ENCODE measurements around the gene ALDOB. TPM values are rescaled to one million over a fixed set of nuclear protein-coding genes. Genes with fewer than 3 reads are reported as not detected.

The ALDOB gene
- total RNA-seq, 1 donor from 2014 or later = 0.20 TPM

DNA sequence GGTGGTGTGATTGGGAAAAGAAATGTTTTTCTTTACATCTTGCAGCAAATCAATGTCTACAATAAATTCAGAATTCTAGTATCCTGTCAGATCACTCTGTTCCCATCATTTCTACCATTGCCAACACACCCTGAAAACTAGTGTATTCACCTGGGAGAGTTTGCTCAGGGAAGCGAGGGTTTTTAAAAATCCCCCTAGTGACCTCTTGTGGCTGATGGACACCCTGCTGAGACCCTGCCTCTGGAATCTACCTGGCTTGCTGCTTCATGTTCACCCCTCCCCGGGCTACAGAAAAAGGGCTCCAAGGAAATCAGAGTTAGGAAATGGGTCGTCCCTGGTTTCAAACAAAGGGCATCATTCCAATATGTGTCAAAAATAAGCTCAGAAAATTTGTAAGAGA lies 21.4 kb upstream of the ALDOB start:
- DNase-seq (ENCODE audit: low read depth in 2 of 2) = no peak

DNA sequence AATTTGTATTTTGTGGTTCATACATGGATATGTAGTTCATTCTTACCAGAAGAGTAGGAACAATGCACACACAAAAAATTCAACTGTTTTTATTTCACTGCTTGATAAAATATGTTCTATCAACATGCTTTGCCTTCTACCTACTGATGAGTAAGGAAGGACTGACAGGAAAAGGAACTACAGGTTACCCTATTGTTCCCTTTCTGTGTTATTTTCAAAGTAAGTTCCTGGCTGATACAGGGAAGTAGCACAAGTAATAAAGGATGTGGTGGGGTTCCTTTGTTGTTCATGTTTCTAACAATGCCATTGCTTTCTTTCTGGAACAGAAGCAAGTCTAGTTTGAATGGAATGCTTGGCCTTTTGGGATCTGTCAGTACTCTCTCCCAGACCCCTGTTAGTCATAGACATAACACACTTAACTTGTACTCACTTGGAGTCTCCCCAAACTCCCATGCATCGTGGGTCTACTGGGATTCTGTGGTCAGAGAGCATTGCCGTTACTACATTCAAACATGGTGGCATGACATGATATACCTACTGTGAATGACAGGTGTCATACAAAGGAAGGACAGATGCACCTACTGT lies 20.2 kb upstream of the ALDOB start:
- peak in 1 of 2 donors; percentile 81 for DNase-seq (ENCODE audit: low read depth in 2 of 2)

DNA sequence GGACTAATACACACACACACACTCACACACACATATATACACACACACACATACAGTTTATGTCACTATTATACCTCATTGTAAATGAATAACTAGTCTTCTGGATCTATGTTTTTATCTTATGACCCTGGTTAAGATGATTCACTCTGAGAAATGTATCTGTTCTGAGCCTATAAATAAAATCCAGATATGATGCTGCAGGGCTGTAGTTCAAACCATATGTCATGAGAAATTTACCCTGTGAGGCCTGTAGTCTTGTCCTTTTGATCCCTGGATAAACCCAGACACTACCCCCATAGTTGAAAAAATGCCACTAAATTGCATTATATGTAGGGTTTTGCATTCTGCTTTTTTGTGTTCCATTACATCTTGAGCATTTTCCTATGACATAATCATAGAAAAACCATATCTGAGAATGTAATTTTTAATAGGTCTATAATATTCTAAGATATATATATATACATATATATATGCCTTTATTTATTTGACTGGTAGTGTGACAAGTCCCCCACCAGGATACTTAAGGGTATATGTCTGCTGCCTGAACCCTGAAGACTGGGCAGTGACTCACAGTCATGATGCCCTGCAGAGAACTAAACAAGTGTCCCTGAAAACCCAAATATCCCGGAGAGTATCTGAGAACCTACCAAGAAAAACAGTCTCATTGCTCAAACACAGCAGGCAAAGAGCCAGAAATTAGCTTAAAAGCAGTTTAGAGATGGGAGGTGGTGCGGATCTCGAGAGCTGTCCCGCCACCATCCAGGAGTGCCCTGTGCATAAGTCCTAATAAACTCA lies 18.4 kb upstream of the ALDOB start:
- DNase-seq (ENCODE audit: low read depth in 2 of 2) = no peak

DNA sequence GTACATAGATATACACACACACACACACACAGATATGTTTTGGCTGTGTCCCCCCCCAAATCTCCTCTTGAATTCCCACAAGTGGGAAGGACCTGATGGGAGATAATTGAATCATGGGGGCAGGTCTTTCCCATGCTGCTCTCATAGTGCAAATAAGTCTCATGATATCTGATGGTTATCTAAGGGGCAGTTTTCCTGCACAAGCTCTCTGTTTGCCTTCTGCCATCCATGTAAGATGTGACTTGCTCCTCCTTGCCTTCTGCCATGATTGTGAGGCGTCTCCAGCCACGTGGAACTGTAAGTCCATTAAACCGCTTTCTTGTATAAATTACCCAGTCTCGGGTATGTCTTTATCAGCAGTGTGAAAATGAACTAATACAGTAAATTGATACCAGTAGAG lies 15.9 kb upstream of the ALDOB start:
- DNase-seq (ENCODE audit: low read depth in 2 of 2) = no peak

DNA sequence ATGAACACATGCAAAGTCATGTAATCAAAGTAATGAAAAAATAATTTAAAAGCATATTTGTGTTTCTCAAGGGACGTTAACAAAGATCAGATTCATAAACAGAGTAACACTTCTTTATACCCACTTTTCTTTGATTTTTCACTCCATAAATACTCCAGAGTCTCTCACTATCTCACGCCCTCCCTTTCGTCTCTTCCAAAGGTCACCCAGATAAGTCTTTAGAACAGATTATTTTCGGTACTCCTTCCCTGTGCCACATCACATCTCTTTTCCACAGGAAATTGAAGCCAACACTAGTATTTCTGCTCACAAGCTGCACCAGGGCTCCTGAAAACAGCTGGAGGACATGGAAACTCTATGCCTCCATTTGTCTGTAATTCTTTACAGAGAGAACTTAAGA lies 15.4 kb upstream of the ALDOB start:
- DNase-seq (ENCODE audit: low read depth in 2 of 2) = no peak

DNA sequence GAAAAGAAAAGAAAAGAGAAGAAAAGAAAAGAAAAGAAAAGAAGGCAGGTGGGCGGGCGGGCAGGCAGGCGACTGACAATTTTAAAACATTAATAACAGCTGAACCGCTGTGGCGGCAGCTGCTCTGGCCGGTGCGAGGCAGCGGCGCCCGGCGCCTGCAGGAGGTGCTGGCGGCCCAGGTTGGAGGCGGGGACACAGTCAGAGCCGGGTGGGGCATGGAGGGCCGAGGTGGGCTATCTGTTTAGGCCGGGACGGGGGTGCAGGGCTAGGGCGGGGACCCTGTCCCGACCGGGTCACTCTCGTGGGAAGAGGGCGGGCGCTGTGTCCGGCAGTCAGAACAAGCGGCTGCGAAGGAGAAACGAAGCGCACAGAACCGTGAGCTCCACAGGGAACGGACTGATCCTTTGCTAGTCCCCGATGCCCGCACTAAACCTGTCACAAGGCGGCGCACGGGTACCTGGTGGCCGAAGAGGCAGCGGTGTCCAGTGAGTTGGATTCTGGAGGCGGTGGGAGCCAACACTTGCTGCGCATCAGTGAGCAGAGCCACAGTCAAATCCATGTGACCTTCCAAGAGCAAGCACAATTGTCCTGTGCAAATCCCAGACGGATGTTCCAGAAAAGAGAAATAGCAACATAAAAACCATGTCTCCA lies 13.6 kb upstream of the ALDOB start:
- DNase-seq (ENCODE audit: low read depth in 2 of 2) = peak; percentile 52 to 88

DNA sequence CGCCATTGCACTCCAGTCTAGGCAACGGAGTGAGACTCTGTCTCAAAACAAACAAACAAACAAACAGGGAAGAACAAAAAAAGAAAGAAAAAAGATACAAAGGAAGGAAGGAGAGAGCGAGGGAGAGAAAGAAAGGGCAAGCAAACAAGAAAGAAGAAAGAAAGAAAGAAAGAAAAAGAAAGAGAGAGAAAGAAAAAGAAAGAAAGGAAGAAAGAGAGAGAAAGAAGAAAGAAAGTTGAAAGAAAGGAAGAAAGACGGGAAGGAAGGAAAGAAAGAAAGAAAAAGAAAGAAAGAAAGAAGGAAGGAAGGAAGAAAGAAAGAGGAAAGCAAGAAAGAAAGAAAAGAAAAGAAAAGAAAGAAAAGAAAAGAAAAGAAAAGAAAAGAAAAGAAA lies 13.1 kb upstream of the ALDOB start:
- no peak for DNase-seq (ENCODE audit: low read depth in 2 of 2)

DNA sequence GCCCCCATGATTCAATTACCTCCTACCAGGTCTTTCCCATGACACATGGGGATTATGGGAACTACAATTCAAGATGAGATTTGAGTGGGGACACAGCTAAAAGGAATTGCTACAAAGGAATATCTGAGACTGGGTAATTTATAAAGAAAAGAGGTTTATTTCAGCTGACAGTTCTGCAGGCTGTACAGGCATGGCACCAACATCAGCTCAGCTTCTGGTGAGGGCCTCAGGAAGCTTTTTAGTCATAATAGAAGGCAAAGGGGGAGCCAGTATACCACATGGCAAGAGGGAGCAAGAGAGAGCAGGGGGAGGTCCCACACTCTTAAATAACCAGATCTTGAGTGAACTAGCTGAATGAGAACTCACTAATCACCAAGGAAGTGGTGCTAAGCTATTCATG lies 11.2 kb upstream of the ALDOB start:
- DNase-seq (ENCODE audit: low read depth in 2 of 2) = no peak

DNA sequence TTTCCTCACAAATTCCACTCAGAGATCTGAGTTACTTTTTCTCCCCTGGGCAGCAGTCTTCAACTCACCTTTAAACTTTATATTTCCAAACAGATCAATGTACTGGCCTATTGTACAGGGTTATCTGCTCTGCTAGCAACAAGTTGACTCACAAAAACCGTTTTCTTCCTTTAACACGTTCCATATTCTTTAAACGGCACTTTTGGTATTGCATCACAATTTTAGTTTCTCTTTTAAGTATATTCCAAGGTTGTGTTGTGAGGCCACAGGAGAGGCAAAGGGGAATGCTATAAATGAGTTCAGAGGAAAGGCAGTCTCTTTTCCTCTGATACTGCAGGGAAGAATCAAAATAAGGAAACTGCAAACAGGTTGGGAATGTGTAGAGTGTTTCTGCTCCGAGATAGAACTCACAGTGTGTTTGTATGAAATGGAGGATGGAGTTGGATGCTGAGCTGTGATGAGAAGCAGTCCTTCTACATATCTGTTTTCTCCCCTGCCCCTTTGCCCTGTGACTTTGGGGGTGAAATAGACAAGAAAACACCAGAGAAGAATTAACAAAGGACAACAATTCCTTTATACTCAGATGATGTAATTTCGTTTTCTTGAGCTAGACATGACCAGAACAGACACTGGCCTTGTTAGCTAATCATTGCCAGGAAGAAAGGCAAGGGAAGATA lies 9.9 kb upstream of the ALDOB start:
- DNase-seq (ENCODE audit: low read depth in 2 of 2) = no peak

DNA sequence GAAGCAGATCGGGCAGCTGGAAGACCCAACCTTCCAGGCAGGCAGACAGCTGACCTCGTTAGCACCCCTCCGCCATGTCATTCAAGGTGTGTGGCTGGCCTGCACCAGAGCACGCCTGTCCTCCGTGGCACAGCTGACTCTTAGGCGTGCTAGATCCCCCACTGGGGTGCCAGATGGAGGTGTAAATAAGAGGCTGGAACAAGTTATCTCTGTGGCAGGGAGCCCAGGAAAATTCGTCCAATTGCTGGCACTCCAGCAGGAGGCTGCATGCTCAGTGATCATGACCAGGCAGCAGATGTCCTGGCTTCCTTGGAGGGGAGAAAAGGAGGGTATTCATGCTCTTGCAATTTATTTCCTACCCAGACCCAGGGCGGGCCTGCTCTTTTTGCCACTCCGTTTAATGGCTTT lies 7.8 kb upstream of the ALDOB start:
- DNase-seq (ENCODE audit: low read depth in 2 of 2) = no peak

DNA sequence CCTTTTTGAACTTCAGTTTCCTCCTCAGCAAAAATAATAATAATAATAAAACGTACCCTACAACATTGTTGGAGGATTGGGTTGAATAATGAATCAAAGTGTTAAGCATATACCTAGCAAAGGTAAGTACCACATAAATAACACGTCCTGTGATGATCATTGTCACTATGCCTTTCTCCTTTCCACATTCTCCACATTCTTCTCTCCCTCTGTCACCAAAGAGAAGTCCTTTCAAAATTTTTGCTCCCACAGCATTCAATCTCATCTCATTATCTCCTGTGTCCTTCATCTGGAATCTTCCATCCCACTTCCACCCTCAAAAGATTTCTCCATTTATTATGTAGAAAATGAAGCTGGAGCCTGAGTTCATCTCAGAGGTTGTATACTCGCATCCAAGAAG lies 7.2 kb upstream of the ALDOB start:
- DNase-seq (ENCODE audit: low read depth in 2 of 2) = no peak

DNA sequence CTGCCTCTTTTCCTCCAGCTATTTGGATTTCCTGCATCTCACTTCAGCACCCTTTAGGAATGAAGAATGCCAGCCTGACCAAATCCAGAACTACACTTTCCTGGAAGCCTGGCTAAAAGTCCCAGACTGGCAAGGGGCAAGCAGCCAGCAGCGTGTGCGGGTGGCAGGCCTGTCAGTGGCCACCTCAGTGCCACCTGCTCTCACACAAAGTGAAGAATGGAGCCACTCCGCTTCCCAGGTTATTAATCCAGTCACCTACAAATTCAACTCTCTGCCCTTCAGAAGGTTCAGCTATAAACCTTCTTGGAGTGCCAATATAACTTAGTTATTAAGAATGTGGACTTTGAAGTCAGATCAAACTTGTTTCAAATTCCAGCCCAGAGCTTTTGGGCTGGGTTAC lies 6.7 kb upstream of the ALDOB start:
- no peak for DNase-seq (ENCODE audit: low read depth in 2 of 2)

DNA sequence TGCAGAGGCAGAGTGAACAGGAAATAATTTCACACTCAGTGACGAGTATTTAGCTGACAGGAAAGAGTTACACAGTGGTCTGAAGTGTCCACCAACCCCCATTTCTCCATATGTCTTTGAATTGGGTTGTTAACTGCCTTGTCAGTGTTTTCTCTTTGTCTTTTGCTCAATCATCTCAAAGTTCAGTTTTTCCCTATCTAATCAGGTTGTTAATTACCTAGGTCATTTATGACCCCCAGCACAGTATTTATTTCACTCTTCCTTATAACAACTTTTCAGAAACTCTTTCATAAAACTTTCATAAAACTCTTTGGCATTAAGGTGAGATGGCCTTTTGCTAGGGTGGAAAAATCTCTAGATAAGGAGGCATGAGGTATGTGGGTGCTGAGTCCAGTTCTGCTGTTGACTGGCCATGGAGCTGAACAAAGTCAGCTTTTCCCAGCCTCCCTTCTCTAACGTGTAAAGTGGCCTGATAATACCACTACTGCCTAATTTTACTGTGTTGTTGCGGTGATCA lies 5.2 kb upstream of the ALDOB start:
- no peak for DNase-seq (ENCODE audit: low read depth in 2 of 2)

DNA sequence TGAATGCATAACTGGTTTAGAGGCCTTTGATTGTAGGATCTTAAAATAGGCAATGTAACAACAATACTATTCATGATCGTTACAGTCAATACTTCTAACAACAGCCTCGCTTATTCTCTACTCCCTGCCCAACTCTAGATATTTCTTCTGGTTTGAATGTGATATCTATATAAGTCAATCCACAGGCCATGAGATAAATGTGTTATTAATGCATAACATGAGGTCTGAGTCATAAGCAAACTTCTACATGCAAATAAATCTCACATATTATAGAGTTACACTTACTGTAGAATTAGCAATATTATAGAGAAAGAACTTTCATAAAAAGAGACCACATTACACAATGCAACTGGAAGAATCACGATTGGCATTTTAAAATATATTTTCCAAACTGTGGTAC lies 2.9 kb upstream of the ALDOB start:
- DNase-seq (ENCODE audit: low read depth in 2 of 2) = no peak

DNA sequence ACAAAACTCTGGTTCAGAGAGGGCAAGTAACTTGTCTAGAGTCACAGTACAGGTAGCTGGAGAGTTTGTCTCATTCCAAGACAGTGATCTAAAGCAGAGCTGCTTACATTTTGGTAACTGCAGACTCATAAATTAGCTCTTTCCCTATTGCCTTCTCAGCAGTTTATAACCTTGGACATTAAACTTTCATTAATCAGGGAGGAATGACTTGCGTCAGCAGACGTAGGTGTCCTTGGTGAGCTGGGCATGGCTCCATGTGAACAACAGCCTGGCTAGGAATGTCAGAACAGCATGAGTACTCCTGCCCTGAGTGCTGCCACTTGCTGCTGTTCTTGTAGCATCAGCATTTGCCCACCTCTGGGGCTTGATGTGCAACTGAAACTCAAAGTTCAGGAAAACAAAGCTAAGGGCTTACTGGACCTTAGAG lies 2.2 kb upstream of the ALDOB start:
- no peak for DNase-seq (ENCODE audit: low read depth in 2 of 2)

DNA sequence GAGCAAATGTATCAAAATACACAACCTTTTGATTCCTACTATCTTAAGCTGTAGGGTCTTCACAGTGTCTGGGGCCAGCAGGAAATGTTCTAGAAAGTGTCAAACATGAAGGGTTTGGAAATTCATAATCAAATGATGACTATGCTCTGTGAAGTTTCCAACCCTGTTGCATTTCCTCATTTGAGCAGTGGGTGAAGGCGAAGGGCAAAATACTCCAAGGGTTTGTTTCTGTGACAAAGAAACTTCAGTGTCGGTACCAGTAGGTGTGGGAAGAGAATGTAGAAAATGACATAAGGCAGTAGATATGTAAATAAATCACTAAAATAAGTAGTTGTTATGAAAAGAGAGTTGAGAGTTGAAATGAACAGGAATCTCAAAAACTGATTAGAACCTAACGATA lies 576 bp downstream of the ALDOB start:
- no peak for DNase-seq (ENCODE audit: low read depth in 2 of 2)

DNA sequence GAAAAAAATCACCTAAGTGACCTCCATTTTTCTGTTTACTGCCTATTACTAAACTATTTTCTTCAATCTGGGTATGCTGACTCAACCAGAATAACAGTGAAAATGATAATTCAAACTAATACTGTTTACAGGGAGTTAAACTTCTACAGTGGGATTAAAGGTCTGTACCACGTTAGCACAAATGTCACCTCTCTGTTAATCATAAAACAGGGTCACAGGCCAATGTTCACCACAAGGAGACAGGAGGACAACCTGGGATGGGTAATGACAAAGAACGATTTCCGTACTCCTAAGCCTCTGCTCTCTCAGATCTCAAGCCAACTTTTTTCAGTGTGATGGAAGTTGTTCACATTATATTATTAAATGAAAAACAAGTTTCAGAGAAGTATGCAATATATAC lies 2.3 kb downstream of the ALDOB start:
- DNase-seq (ENCODE audit: low read depth in 2 of 2) = no peak

DNA sequence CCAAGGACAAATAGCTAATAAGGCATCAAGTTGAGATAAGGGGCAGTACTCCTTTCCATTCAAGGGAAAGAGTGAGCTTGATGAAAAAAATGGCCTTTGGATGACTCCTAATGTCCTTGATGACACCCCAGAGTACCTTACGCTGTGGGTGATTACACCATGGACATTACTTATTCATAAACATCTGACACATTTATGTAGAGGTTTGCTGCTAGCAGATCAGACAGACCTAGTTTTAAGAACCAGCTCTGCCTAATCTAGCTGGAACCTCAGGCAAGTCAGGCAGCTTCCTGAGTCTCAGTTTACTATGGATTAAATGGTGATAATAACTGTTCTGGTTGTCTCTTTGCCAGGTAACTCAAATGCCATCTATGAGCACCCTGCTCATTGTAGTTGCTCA lies 2.8 kb downstream of the ALDOB start:
- no peak for DNase-seq (ENCODE audit: low read depth in 2 of 2)

DNA sequence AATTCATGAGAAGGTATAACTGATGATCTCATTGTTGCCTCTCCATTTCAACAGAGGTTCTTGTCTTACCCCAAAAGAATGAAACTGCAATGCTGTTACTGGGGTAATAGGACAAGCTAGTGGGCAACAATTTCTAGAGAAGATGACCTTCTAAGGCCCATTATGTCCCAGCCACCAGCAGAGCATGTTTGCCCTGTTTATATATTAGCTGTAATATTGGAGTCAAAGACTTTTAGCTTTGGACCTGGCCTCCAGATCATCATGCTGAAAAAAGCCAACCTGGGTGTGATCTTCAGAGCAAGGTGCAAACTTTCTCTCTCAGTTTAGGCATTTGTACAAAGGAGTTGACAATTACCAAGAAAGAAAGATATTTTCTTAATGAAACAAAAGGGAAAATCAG lies 3.4 kb downstream of the ALDOB start:
- DNase-seq (ENCODE audit: low read depth in 2 of 2) = no peak

DNA sequence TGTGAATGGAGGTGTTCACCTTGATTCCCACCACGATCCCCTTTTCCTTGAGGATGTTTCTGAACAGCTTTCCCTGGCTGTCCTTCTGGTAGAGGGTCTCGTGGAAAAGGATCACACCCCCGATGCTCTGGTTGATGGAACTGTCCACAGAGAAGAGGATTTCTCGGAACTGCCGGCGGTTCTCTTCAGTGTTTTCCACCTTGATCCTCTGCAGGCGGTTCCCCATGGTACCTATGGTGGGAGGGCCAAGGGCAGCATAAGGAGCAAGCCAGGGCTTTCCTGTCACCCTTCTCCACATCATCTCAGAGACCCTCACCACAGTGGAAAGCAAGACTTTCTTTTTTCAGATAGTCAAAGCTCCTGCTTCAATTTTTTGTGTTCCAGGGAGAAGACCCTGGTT lies 5.8 kb downstream of the ALDOB start:
- DNase-seq (ENCODE audit: low read depth in 2 of 2) = no peak

DNA sequence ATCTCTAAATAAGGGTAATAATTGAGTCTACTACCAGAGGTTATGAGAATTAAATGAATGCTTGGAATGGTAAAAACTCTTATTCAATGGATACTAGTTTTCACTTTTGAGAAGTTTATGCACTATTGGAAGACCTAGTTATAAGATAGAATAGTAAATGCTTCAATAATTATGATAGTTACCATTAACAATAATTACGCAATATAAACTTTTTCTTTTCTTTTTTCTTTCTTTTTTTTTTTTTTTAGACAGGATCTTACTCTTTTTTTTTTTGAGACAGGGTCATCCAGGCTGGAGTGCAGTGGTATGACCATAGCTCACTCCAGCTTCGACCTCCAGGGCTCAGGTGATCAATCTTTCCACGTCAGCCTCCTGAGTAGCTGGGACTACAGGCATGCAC lies 6.7 kb downstream of the ALDOB start:
- DNase-seq (ENCODE audit: low read depth in 2 of 2) = no peak

DNA sequence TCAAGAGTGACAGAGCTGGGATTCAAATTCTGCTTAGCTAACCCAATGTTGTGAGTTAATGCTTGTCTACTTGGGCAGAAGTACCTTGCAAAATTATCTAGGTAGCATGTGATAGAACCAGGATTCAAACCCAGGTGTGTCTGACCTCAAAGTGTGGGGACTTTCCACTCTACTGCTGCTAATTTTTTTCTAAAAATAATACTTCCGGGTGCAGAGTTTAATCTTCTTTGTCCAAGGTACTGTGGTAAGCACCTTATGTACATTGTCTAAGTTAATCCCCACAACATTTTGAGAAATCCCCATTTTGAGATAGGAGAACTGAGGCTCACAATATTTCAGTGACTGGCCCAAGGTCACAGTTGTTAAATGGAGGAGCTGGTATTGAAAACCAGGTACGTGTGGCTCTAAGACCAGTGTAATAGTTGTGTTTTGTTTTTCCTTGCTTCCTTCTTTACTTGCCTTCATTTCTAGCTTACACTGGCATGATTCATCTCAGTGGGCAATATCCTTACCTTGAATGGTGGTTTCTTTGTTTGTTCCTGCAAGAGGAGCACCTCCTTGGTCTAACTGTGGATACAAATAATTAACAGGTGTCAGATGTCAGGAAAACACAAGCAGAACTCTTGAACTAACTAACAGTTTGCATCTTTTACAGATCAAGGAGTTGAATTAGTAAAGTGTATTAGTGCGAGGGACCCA lies 7.5 kb downstream of the ALDOB start:
- no peak for DNase-seq (ENCODE audit: low read depth in 2 of 2)
